ENCODE results near the gene SP110. TPM values are rescaled to one million over a fixed set of nuclear protein-coding genes. Genes with fewer than 3 reads are reported as not detected.

Gene SP110
- total RNA-seq, 6 experiments from 2014 or later = 11.3 to 17.3 (median 14.1) TPM

DNA sequence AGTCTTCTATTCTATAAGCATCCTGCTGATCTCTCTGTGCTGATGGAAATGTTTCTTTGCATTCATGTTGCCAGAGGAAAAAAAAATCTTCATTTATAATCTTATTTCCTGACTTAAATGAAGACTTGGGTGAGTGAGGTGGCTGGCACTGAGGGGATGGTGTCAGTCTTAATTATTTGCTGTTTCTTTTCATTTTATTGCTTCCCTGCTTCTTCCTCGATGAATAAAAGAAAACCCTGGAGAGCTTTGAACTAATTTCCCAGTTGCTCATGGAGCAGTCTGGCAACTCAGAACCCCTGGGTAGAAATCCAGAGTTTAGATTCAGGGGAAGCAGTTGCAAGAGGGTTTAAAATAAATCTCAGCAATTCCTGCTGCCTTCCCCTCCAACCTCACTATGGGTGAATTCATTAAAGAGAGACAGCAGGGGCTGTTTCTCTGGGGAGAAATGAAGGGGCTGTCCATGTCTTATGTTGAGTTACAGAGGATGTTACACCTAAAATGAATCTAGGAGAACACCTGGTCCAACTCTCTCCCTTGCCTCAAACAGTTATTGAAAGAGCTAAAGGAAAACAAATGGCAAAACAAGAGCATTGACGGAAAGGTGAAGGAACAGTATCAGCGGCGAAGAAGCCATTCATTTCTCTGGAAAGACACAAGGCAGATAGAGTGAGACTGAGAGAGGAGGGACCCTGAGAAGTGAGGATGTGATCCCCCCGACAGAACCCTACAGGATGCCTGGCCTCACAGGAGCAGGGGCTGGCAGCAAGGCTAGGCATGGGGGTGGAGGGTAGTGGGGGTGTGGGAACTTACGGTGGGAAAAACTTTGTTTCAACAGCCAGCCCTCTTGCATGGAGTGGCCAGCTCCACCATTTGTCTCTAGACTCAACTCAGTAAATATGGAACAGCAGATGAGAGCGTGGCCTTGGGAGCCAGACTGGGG, 41.0 kb downstream of the SP110 start:
- Mint-ChIP-seq H3K4me1 (ENCODE audit: low read depth) (no peaks in the 10 kb centered on the region), H3K4me3 (no peak overlapping the region), H3K9me3 (no peaks in the 10 kb centered on the region), H3K36me3 (ENCODE audit: low read depth) (peaks cover 25% of the 10 kb centered on the region), H3K27ac (no peak overlapping the region), H3K27me3 (ENCODE audit: insufficient read depth) (no peaks in the 10 kb centered on the region; the same call in 1 of the 2 replicates)
- TF ChIP-seq, protein P1, sequence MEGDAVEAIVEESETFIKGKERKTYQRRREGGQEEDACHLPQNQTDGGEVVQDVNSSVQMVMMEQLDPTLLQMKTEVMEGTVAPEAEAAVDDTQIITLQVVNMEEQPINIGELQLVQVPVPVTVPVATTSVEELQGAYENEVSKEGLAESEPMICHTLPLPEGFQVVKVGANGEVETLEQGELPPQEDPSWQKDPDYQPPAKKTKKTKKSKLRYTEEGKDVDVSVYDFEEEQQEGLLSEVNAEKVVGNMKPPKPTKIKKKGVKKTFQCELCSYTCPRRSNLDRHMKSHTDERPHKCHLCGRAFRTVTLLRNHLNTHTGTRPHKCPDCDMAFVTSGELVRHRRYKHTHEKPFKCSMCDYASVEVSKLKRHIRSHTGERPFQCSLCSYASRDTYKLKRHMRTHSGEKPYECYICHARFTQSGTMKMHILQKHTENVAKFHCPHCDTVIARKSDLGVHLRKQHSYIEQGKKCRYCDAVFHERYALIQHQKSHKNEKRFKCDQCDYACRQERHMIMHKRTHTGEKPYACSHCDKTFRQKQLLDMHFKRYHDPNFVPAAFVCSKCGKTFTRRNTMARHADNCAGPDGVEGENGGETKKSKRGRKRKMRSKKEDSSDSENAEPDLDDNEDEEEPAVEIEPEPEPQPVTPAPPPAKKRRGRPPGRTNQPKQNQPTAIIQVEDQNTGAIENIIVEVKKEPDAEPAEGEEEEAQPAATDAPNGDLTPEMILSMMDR (IDR thresholded peaks at IDR 0.05) = no peak
- DNase-seq = no peak

DNA sequence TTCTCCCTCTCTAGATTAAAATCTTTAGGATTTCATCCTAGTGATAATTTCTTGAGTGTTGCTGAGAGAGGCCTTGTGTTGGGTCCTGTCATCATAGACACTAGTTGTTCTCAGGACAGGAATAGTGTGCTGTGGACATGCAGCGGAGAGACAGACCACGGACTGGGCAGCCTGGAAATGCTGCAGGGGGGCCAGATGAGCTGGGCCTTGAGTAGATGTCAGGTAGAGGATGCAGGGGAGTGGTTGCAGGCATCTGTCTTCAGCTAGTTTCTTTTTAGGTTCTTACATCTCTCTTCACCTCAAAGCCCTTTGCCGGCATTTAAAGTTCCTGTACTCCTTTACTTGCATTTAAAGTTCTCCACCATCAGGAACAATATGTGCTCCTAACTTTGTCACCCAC, 42.8 kb downstream of the SP110 start:
- H3K4me3 Mint-ChIP-seq = no peak overlapping the region
- H3K27ac Mint-ChIP-seq = no peak overlapping the region

DNA sequence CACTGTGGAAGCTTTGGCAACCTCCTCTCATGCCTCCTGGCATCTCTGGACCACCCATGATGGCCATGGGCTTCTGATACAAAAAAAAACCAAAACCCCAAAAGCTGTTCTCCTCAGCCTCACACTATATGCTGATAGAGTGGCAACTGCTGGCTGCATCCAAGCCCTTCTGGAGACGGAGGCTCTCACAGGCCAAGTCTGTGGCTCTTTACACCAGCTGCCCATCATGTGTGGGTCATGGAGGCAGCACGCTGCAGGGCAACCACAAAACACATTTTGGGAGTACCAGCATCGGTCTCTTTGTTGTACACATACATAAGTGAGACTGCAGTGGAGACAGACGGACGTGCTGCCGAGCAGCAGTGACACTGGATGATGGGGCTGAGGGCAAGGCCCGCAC, 45.3 kb downstream of the SP110 start:
- no peaks in the 10 kb centered on the region for H3K27me3 Mint-ChIP-seq (ENCODE audit: insufficient read depth)
- no peak overlapping the region for H3K27ac Mint-ChIP-seq
- peaks cover 9% of the 10 kb centered on the region; the same call in 1 of the 2 replicates for H3K4me1 Mint-ChIP-seq (ENCODE audit: low read depth)
- no peak overlapping the region for H3K4me3 Mint-ChIP-seq
- no peak for DNase-seq
- H3K36me3 Mint-ChIP-seq (ENCODE audit: low read depth) = peaks cover 5% of the 10 kb centered on the region
- no peaks in the 10 kb centered on the region for H3K9me3 Mint-ChIP-seq
- TF ChIP-seq, protein P1 (IDR thresholded peaks at IDR 0.05) = no peak

More for the DNA sequence above, 42.8 kb downstream of the SP110 start:
- no peak for DNase-seq
- TF ChIP-seq, protein P1 (IDR thresholded peaks at IDR 0.05) = no peak
- Mint-ChIP-seq H3K9me3 (no peaks in the 10 kb centered on the region), H3K36me3 (ENCODE audit: low read depth) (peaks cover 18% of the 10 kb centered on the region), H3K27me3 (ENCODE audit: insufficient read depth) (no peaks in the 10 kb centered on the region; the same call in 1 of the 2 replicates), H3K4me1 (ENCODE audit: low read depth) (no peaks in the 10 kb centered on the region)

DNA sequence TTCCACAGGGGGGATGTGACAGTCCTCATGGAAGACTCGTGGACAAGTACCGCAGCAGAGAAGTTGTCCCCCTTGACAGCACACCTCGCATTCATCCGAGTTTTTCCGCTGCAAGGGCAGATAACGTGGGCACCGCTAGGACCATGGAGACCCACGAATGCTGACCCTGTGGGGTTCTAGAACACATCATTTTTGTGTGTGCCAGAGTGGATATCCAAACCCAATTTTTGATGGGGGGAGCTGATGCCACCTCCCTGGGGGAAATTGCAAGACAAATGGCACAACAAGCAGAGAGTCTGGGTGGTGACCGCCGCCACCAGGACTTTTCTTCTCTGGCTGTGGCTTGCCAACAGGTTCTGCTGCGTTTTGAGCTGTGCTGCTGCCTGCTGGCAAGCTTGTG, 46.9 kb downstream of the SP110 start:
- TF ChIP-seq, protein P1 (IDR thresholded peaks at IDR 0.05) = no peak
- Mint-ChIP-seq H3K36me3 (ENCODE audit: low read depth) (peaks cover 5% of the 10 kb centered on the region), H3K27ac (no peak overlapping the region), H3K4me3 (no peak overlapping the region), H3K27me3 (ENCODE audit: insufficient read depth) (no peaks in the 10 kb centered on the region), H3K4me1 (ENCODE audit: low read depth) (peaks cover 9% of the 10 kb centered on the region; the same call in 1 of the 2 replicates), H3K9me3 (no peaks in the 10 kb centered on the region)
- DNase-seq = no peak

DNA sequence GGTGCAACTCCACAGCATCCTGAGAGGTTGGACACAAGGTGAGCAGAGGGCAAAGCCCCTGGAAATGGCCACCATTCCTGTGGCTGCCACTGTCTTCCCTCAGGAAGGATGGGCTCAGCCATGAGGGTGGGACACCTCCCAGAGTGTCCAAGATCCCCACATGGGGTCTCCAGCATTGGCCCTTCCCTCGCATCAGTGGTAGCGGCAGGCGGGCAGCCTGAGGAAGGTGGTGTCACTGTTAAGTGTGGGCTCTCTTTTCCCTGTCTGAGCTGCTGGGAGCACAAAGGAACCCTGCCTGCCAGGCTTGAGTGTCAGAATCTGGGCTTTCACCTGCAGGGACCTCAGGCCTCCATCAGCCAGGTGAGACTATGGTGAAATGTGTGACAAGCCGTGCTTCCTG, 47.6 kb downstream of the SP110 start:
- H3K36me3 Mint-ChIP-seq (ENCODE audit: low read depth) = no peaks in the 10 kb centered on the region; the same call in none of the 2 replicates
- H3K4me1 Mint-ChIP-seq (ENCODE audit: low read depth) = peaks cover 9% of the 10 kb centered on the region; the same call in 1 of the 2 replicates
- no peaks in the 10 kb centered on the region for H3K9me3 Mint-ChIP-seq
- H3K4me3 Mint-ChIP-seq = no peak overlapping the region
- H3K27me3 Mint-ChIP-seq (ENCODE audit: insufficient read depth) = no peaks in the 10 kb centered on the region; the same call in 1 of the 2 replicates
- TF ChIP-seq, protein P1 (IDR thresholded peaks at IDR 0.05) = no peak
- DNase-seq = no peak
- H3K27ac Mint-ChIP-seq = no peak overlapping the region
